Cardiac muscle cell (in vitro differentiated cells and primary cell): ENCODE measurements around the gene LYST. TPM values are rescaled to one million over a fixed set of nuclear protein-coding genes. Genes with fewer than 3 reads are reported as not detected.

Experiments
- DNase-seq, 2 donors: peaks; one replicate each; pipeline versions ENCODE4 v3.0.0 to v3.0.0-alpha.2; 2010 to 2017; ENCODE audit warnings: low read depth in 1 of 2, low spot score in 1 of 2
- H3K27ac ChIP-seq: fragments of 200-600 bp; sonication (generic); 2 replicates; pipeline ENCODE4 v1.5.1; 2016
- H3K27me3 ChIP-seq: fragments of 200-600 bp; sonication (generic); 2 replicates; pipeline ENCODE4 v1.6.0; 2016; ENCODE audit warnings: control low read depth
- H3K36me3 ChIP-seq: fragments of 200-600 bp; sonication (generic); 2 replicates; pipeline ENCODE4 v1.5.1; 2016; ENCODE audit warnings: control low read depth
- H3K4me1 ChIP-seq: fragments of 200-600 bp; sonication (generic); 2 replicates; pipeline ENCODE4 v1.8.1; 2017; ENCODE audit warnings: low read depth, mild to moderate bottlenecking, mixed run types
- H3K4me3 ChIP-seq: fragments of 200-600 bp; sonication (generic); 2 replicates; pipeline ENCODE4 v1.5.1; 2016; ENCODE audit warnings: mild to moderate bottlenecking
- H3K9me3 ChIP-seq: fragments of 200-600 bp; sonication (generic); 2 replicates; pipeline ENCODE4 v1.5.1; 2017; ENCODE audit warnings: low read depth, mild to moderate bottlenecking, control low read depth
- polyA plus RNA-seq: library from polyadenylated mRNA; unstranded; fragments of >200 nt; fragmentation: Nextera tagmentation; extraction: Ambion mirVana; gene quantifications from 2 replicates; pipeline ENCODE4 v1.2.1, GENCODE V29; 2016
- total RNA-seq: library from RNA; depleted of rRNA; stranded (reverse); fragments of >200 nt; gene quantifications from 2 replicates; pipeline ENCODE4 v1.2.3, GENCODE V29; 2016
- TF ChIP-seq, protein P1 (sequence below): IDR thresholded peaks from 2 replicates; pipeline ENCODE4 v1.5.1; 2012; ENCODE audit warnings: low read depth, mild to moderate bottlenecking, low read length

The LYST gene
- total and polyA plus RNA-seq, 2 experiments from 2014 or later, result 4.5 to 5.2 TPM

DNA sequence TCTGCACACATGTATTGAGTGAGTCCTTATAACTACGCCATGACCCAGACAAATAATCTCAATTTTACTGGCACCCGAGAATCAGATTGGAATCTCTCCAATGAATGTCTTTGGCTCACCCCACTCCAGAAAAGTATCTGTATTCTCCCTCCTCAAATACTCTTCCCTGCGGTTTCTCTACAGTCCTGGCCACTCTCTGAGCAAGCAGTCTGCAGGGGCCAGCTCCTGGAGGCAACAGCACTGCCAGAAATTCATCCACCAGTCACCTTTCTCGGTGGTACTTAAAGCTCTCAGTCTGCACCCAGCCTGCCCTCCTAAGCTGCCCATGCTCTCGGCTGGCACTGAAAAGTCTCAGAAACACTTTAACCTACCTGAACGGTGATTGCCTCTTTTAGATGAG lies 16.1 kb upstream of the LYST start:
- no peaks in the 10 kb centered on the region for H3K36me3 ChIP-seq
- H3K4me1 ChIP-seq, result no peaks in the 10 kb centered on the region
- no peaks in the 10 kb centered on the region for H3K9me3 ChIP-seq
- DNase-seq, result peak in 1 of 2 donors; percentile 61
- no peak overlapping the region for H3K27ac ChIP-seq
- TF ChIP-seq, protein P1, sequence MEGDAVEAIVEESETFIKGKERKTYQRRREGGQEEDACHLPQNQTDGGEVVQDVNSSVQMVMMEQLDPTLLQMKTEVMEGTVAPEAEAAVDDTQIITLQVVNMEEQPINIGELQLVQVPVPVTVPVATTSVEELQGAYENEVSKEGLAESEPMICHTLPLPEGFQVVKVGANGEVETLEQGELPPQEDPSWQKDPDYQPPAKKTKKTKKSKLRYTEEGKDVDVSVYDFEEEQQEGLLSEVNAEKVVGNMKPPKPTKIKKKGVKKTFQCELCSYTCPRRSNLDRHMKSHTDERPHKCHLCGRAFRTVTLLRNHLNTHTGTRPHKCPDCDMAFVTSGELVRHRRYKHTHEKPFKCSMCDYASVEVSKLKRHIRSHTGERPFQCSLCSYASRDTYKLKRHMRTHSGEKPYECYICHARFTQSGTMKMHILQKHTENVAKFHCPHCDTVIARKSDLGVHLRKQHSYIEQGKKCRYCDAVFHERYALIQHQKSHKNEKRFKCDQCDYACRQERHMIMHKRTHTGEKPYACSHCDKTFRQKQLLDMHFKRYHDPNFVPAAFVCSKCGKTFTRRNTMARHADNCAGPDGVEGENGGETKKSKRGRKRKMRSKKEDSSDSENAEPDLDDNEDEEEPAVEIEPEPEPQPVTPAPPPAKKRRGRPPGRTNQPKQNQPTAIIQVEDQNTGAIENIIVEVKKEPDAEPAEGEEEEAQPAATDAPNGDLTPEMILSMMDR, result no peak
- no peak overlapping the region for H3K4me3 ChIP-seq
- H3K27me3 ChIP-seq, result no peaks in the 10 kb centered on the region

DNA sequence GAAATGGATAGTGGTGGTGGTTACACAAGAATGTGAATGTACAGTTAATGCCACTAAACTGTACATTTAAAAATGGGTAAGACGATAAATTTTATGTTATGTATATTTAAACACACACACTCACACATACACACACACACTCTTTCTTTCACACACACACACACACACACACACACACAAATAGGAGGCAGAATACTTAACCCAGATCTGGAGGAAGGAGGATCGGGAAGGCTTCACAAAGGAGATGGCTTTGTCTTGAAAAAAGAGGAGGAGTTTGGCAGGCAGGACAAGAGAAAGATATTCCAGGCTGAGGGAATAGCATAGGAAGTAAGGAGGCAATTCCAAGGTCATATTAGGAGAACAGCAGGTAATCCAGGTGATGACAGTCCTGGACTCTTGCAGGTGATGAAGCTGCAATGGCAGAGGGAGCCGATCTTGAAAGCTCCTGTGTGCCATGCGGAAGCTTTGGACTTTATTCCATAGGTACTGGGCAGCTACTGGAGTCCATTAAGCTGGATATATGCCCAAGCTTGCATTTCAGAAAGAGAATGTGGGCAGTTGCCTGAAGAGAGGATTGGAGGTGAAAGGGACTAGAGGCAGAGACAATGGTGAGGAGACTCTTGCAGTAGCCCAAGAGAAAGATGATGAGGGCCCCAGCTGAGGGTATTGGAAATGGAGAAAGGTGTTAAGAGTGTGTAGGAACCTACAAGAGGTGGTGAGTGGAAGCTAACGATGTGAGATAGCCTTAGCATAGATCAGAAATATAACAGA lies 15.4 kb upstream of the LYST start:
- DNase-seq, result no peak
- H3K36me3 ChIP-seq, result no peaks in the 10 kb centered on the region
- H3K27ac ChIP-seq, result no peak overlapping the region
- TF ChIP-seq, protein P1, result no peak
- no peaks in the 10 kb centered on the region for H3K4me1 ChIP-seq
- H3K4me3 ChIP-seq, result no peak overlapping the region
- no peaks in the 10 kb centered on the region for H3K9me3 ChIP-seq
- H3K27me3 ChIP-seq, result no peaks in the 10 kb centered on the region

- H3K27me3 ChIP-seq, result peaks cover 26% of the 10 kb centered on the region
- TF ChIP-seq, protein P1, result no peak
- H3K4me1 ChIP-seq, result no peaks in the 10 kb centered on the region
- no peak overlapping the region for H3K4me3 ChIP-seq
- no peaks in the 10 kb centered on the region for H3K9me3 ChIP-seq
- H3K36me3 ChIP-seq, result no peaks in the 10 kb centered on the region
- DNase-seq, result no peak
- H3K27ac ChIP-seq, result no peak overlapping the region
Observed at GRCh38 chr1:235878082-235878811, 11.5 kb upstream of the LYST start.

DNA sequence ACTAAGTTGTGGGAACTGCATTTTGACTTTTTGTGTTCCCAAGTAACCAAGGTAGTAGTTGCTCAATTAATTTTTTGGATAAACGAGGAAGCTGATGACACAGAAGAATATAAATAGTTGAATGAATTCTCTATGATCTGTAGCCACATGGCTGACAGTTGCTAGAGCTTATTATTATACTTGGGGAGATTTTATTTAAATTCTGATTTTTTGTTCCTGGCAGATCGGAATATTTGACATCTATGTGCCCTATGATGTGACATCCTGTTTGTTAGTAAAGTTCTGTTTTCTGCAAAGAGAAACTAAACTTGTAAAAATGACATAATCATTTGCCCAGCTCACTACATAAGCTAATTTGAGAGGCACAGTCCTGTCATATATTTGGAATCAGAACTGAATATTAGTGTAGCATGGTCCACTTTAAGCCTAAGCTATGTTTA lies 9.7 kb upstream of the LYST start:
- Histone ChIP-seq H3K4me1 (no peaks in the 10 kb centered on the region), H3K36me3 (no peaks in the 10 kb centered on the region), H3K9me3 (no peaks in the 10 kb centered on the region), H3K4me3 (no peak overlapping the region), H3K27ac (no peak overlapping the region), H3K27me3 (peaks cover 33% of the 10 kb centered on the region)
- TF ChIP-seq, protein P1, result no peak
- DNase-seq, result no peak

- Histone ChIP-seq H3K9me3 (no peaks in the 10 kb centered on the region), H3K27ac (no peak overlapping the region)
- TF ChIP-seq, protein P1, result no peak
Observed at GRCh38 chr1:235875036-235875597, 8.4 kb upstream of the LYST start.

More at GRCh38 chr1:235875036-235875597, 8.4 kb upstream of the LYST start:
- no peaks in the 10 kb centered on the region for H3K4me1 ChIP-seq
- no peak for DNase-seq
- no peak overlapping the region for H3K4me3 ChIP-seq
- no peaks in the 10 kb centered on the region for H3K36me3 ChIP-seq
- H3K27me3 ChIP-seq, result peaks cover 33% of the 10 kb centered on the region
